ENCODE measurements around the gene LUC7L3.

LUC7L3 gene

GRCh38 chr17:50769884-50770283 lies 50.5 kb downstream of the LUC7L3 start:
- no peak for DNase-seq (ENCODE audit: low read depth)
- no peak overlapping the region for H3K4me3 ChIP-seq (ENCODE audit: low read length)
- TF ChIP-seq CTCF (IDR thresholded peaks at IDR 0.05; ENCODE audit: insufficient read depth, low read depth, low read length, missing control alignments) = no peak

- DNase-seq (ENCODE audit: low read depth) = no peak
- H3K4me3 ChIP-seq (ENCODE audit: low read length) = no peak overlapping the region
- TF ChIP-seq CTCF (IDR thresholded peaks at IDR 0.05; ENCODE audit: insufficient read depth, low read depth, low read length, missing control alignments) = no peak
Observed at GRCh38 chr17:50770346-50770745, 50.9 kb downstream of the LUC7L3 start.

- no peak for DNase-seq (ENCODE audit: low read depth)
- TF ChIP-seq CTCF (IDR thresholded peaks at IDR 0.05; ENCODE audit: insufficient read depth, low read depth, low read length, missing control alignments) = no peak
- no peak overlapping the region for H3K4me3 ChIP-seq (ENCODE audit: low read length)
Observed at GRCh38 chr17:50771991-50772785, 52.8 kb downstream of the LUC7L3 start.

GRCh38 chr17:50774225-50774803 lies 54.9 kb downstream of the LUC7L3 start:
- DNase-seq (ENCODE audit: low read depth) = no peak
- TF ChIP-seq CTCF (IDR thresholded peaks at IDR 0.05; ENCODE audit: insufficient read depth, low read depth, low read length, missing control alignments) = no peak
- no peak overlapping the region for H3K4me3 ChIP-seq (ENCODE audit: low read length)

- DNase-seq (ENCODE audit: low read depth) = no peak
- no peak for TF ChIP-seq CTCF (IDR thresholded peaks at IDR 0.05; ENCODE audit: insufficient read depth, low read depth, low read length, missing control alignments)
- H3K4me3 ChIP-seq (ENCODE audit: low read length) = no peak overlapping the region
Observed at GRCh38 chr17:50775926-50776325, 56.5 kb downstream of the LUC7L3 start.

GRCh38 chr17:50778471-50778870 lies 59.1 kb downstream of the LUC7L3 start:
- no peak for DNase-seq (ENCODE audit: low read depth)
- H3K4me3 ChIP-seq (ENCODE audit: low read length) = no peak overlapping the region
- no peak for TF ChIP-seq CTCF (IDR thresholded peaks at IDR 0.05; ENCODE audit: insufficient read depth, low read depth, low read length, missing control alignments)

GRCh38 chr17:50778988-50779387 lies 59.6 kb downstream of the LUC7L3 start:
- no peak for DNase-seq (ENCODE audit: low read depth)
- TF ChIP-seq CTCF (IDR thresholded peaks at IDR 0.05; ENCODE audit: insufficient read depth, low read depth, low read length, missing control alignments) = no peak
- no peak overlapping the region for H3K4me3 ChIP-seq (ENCODE audit: low read length)

All from epithelial cell of esophagus (primary cell).